ENCODE results near the gene RAB27B. TPM values are rescaled to one million over a fixed set of nuclear protein-coding genes. Genes with fewer than 3 reads are reported as not detected.

Gene RAB27B
- total RNA-seq, 4 donors from 2014 or later, result under 0.01 to 51.2 (median 3.3) TPM

DNA sequence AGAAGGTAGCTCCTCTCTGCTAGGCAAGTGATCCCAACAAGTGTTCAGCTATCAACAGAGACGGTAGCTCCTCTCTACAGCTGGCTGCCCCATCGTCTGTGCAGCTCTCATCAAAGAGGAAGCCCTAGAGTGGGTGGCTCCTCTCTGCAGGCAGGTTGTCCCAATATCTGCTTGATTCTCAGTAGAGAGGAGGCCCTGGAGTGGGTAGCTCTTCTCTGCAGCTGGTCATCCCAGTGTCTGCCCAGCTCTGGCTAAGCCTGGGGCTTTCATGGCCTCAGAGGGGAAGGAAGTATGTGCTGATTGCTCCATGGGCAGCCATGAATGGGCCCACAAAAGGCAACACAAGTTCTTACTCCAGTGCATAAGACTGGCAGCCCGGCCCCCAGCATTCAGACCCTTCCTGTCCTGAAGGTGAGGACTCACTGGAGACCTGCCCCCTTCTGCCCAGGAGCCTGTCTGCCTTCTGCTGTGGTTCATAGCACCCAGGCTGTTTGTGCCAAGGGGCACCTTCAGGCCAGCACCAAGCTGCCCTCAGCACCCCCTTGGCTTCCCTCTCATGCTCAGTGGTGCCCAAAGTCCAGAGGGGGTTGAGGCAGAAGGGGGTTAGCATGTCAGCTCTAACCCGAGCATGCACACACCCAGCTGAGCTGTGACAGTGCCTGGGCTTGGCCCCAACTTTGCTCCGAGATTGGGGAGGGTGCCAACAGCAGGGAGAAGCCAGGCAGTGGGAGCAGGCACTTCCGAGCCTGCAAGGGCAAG is 82.1 kb downstream of the RAB27B start:
- Histone ChIP-seq H3K4me1 (no peaks in the 10 kb centered on the region), H3K4me3 (no peak overlapping the region), H3K27me3 (no peaks in the 10 kb centered on the region), H3K9me3 (no peaks in the 10 kb centered on the region), H3K27ac (no peak overlapping the region), H3K36me3 (no peaks in the 10 kb centered on the region)
- DNase-seq, result no peak
- TF ChIP-seq POLR2A (IDR thresholded peaks at IDR 0.05) (no peak), CTCF (IDR thresholded peaks at IDR 0.05) (no peak)
- intact Hi-C loops (cut with DNase I; ENCODE audit: low total_unique reads), result no loop called here

GRCh38 chr18:54911551-54911950 is 83.3 kb downstream of the RAB27B start:
- H3K9me3 ChIP-seq, result no peaks in the 10 kb centered on the region
- intact Hi-C loops (cut with DNase I; ENCODE audit: low total_unique reads), result no loop called here
- no peaks in the 10 kb centered on the region for H3K4me1 ChIP-seq
- TF ChIP-seq CTCF (IDR thresholded peaks at IDR 0.05), result no peak
- TF ChIP-seq POLR2A (IDR thresholded peaks at IDR 0.05), result no peak
- H3K27me3 ChIP-seq, result no peaks in the 10 kb centered on the region
- no peak overlapping the region for H3K27ac ChIP-seq
- DNase-seq, result no peak
- H3K36me3 ChIP-seq, result no peaks in the 10 kb centered on the region
- H3K4me3 ChIP-seq, result no peak overlapping the region

DNA sequence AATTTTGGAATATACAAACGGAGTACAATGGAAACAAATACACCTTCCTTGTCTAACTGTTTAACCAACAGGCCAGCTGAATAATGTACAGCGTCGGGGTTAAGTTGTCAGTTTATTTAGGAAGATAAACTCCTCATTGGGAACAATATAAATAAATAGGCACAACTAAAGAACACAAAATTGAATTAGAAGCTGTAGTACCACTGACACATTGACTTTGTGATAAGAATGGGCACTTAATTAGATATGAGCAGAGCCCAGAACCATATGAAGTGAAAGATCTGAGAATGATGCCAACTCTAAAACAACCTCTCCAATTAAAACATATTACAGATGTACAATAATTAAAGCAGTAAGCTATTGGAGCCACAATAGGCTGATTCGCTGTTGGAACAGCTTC is 86.5 kb downstream of the RAB27B start:
- Histone ChIP-seq H3K27me3 (no peaks in the 10 kb centered on the region), H3K27ac (no peak overlapping the region), H3K36me3 (no peaks in the 10 kb centered on the region), H3K4me1 (no peaks in the 10 kb centered on the region), H3K4me3 (no peak overlapping the region), H3K9me3 (no peaks in the 10 kb centered on the region)
- DNase-seq, result no peak
- intact Hi-C loops (cut with DNase I; ENCODE audit: low total_unique reads), result no loop called here
- TF ChIP-seq CTCF (IDR thresholded peaks at IDR 0.05), result no peak
- TF ChIP-seq POLR2A (IDR thresholded peaks at IDR 0.05), result no peak

DNA sequence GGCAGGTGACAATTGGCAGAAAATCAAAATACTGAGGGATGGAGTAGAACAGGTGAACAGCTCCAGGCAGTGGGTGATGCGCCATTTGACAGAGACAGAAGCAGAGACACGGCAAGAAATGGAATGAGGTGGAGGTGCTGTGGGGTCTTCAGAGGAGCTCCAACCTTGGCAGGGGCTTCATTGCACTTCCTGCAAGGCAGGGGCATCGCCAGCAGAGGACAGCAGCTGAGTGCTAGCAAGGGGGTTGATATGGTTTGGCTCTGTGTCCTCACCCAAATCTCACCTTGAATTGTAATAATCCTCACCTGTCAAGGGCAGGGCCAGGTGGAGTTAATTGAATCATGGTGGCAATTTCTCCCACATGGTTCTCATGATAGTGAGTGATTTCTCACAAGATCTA is 88.2 kb downstream of the RAB27B start:
- TF ChIP-seq CTCF (IDR thresholded peaks at IDR 0.05) (no peak), POLR2A (IDR thresholded peaks at IDR 0.05) (no peak)
- Histone ChIP-seq H3K27me3 (no peaks in the 10 kb centered on the region), H3K9me3 (no peaks in the 10 kb centered on the region), H3K4me3 (no peak overlapping the region), H3K27ac (no peak overlapping the region), H3K4me1 (no peaks in the 10 kb centered on the region), H3K36me3 (no peaks in the 10 kb centered on the region)
- intact Hi-C loops (cut with DNase I; ENCODE audit: low total_unique reads), result no loop called here
- DNase-seq, result no peak

GRCh38 chr18:54918060-54918459 is 89.8 kb downstream of the RAB27B start:
- TF ChIP-seq CTCF (IDR thresholded peaks at IDR 0.05), result no peak
- TF ChIP-seq POLR2A (IDR thresholded peaks at IDR 0.05), result no peak
- no peak for DNase-seq
- Histone ChIP-seq H3K9me3 (no peaks in the 10 kb centered on the region), H3K4me3 (no peak overlapping the region), H3K36me3 (no peaks in the 10 kb centered on the region), H3K27me3 (no peaks in the 10 kb centered on the region), H3K4me1 (no peaks in the 10 kb centered on the region), H3K27ac (no peak overlapping the region)
- intact Hi-C loops (cut with DNase I; ENCODE audit: low total_unique reads), result no loop called here

Measured in uterus (tissue), 4 donors.